ENCODE data around the gene MAP2. TPM values are rescaled to one million over a fixed set of nuclear protein-coding genes. Genes with fewer than 3 reads are reported as not detected.

MAP2 gene
- total and polyA plus RNA-seq, 10 of the 15 experiments (the other 5 are each of a cell fraction or from before 2014, with no cell fraction given), result 0.01 TPM; not detected in 9

DNA sequence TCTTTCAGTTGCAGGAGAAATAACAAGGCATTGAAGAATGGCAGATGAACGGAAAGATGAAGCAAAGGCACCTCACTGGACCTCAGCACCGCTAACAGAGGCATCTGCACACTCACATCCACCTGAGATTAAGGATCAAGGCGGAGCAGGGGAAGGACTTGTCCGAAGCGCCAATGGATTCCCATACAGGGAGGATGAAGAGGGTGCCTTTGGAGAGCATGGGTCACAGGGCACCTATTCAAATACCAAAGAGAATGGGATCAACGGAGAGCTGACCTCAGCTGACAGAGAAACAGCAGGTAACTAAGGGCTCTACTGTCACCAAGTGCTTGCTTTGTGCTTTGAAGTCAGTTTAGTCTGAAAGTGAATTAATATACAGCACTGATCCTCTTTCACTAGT lies 229.3 kb downstream of the MAP2 start (continued):
- TF ChIP-seq, protein P1, sequence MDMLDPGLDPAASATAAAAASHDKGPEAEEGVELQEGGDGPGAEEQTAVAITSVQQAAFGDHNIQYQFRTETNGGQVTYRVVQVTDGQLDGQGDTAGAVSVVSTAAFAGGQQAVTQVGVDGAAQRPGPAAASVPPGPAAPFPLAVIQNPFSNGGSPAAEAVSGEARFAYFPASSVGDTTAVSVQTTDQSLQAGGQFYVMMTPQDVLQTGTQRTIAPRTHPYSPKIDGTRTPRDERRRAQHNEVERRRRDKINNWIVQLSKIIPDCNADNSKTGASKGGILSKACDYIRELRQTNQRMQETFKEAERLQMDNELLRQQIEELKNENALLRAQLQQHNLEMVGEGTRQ (IDR thresholded peaks at IDR 0.05; ENCODE audit: borderline replicate concordance, low read depth, low read length), result no peak
- TF ChIP-seq POLR2AphosphoS5 (IDR thresholded peaks at IDR 0.05; ENCODE audit: low read length) (no peak), SMAD1 (IDR thresholded peaks at IDR 0.05; ENCODE audit: low read depth, partially characterized antibody) (no peak), PAX8 (IDR thresholded peaks at IDR 0.05) (no peak)
- TF ChIP-seq, protein P2, sequence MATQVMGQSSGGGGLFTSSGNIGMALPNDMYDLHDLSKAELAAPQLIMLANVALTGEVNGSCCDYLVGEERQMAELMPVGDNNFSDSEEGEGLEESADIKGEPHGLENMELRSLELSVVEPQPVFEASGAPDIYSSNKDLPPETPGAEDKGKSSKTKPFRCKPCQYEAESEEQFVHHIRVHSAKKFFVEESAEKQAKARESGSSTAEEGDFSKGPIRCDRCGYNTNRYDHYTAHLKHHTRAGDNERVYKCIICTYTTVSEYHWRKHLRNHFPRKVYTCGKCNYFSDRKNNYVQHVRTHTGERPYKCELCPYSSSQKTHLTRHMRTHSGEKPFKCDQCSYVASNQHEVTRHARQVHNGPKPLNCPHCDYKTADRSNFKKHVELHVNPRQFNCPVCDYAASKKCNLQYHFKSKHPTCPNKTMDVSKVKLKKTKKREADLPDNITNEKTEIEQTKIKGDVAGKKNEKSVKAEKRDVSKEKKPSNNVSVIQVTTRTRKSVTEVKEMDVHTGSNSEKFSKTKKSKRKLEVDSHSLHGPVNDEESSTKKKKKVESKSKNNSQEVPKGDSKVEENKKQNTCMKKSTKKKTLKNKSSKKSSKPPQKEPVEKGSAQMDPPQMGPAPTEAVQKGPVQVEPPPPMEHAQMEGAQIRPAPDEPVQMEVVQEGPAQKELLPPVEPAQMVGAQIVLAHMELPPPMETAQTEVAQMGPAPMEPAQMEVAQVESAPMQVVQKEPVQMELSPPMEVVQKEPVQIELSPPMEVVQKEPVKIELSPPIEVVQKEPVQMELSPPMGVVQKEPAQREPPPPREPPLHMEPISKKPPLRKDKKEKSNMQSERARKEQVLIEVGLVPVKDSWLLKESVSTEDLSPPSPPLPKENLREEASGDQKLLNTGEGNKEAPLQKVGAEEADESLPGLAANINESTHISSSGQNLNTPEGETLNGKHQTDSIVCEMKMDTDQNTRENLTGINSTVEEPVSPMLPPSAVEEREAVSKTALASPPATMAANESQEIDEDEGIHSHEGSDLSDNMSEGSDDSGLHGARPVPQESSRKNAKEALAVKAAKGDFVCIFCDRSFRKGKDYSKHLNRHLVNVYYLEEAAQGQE (IDR thresholded peaks at IDR 0.05; ENCODE audit: low read depth, low read length), result no peak

DNA sequence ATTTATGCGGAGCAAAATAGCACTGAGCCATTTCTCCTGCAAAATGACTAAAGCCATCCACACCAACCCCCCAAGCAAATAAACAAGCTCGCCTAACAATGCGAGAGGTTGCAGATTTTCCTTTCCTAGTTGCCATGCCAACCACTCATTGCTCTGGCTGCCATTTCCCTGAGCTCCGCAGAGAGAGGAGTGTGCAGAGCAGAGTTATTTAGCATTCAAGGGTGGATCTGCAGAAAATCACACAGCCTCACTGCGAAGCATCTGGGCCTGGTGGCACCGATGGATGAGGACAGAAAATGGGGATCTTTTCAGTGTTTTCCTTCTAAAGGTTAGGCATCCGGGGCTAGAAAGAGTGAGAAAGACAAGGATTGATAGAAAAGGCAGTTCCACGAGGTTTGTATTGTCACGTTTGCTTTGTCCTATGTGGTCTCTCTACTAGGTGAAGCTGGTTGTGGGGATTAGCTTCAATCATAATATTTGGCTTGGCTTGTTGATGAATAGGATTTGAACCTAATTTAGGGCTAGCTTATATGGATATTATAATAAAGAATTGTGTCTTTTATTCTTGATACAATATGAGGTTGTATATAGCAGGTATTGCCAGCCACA lies 237.5 kb downstream of the MAP2 start:
- no peak overlapping the region for H2AFZ ChIP-seq (ENCODE audit: control insufficient read depth, low read depth, low read length)
- no TSS peak for BruUV-seq (replicated peaks)
- no peak overlapping the region for H3K4me2 ChIP-seq (ENCODE audit: control insufficient read depth, insufficient read depth)
- no peaks in the 10 kb centered on the region for H3K9me3 ChIP-seq (replicated peaks; ENCODE audit: control insufficient read depth, insufficient read depth, low read length)
- in situ Hi-C loops (cut with MboI) (no loop called here), intact Hi-C loops (cut with micrococcal nuclease; ENCODE audit: unreplicated experiment) (no loop called here)
- no peak for TF ChIP-seq GATAD2B (conservative IDR thresholded peaks at IDR 0.05; ENCODE audit: low read depth)
- TF ChIP-seq SIX5 (IDR thresholded peaks at IDR 0.05; ENCODE audit: low read depth, low read length, severe bottlenecking), result no peak
- TF ChIP-seq ZNF24 (IDR thresholded peaks at IDR 0.05), result no peak
- no peak for TF ChIP-seq HDAC2 (IDR thresholded peaks at IDR 0.05)
- no peak for TF ChIP-seq CHD4 (IDR thresholded peaks at IDR 0.05)
- no peak for TF ChIP-seq IKZF1 (conservative IDR thresholded peaks at IDR 0.05)
- TF ChIP-seq SUZ12 (IDR thresholded peaks at IDR 0.05; ENCODE audit: unreplicated experiment), result no peak
- no peak for TF ChIP-seq POLR2AphosphoS5 (IDR thresholded peaks at IDR 0.05; ENCODE audit: low read length)
- 30% methylated on average over 9 of the region's 9 CpGs for WGBS (ENCODE audit: insufficient coverage, insufficient replicate concordance, low lambda C conversion rate, missing lambda C conversion rate)
- DNase-seq (ENCODE audit: low read depth, low spot score), result no peak
- no peaks in the 10 kb centered on the region for H3K27me3 ChIP-seq (replicated peaks in 1 of 2; ENCODE audit: control insufficient read depth in 2 of 2, insufficient read depth in 2 of 2, low read length in 1 of 2)
- ATAC-seq, result no peak
- ChIA-PET SMC1A (ENCODE audit: uncharacterized antibody, unreplicated experiment) (no interaction called here), POLR2A (interaction anchor here (0.7 kb wide), 1 partner anchor 723 kb away, joined by 3 read pairs; no protein-coding TSS in a partner anchor), RAD21 (ENCODE audit: unreplicated experiment) (no interaction called here), CTCF (interaction anchor here (0.6 kb wide), 1 partner anchor 17 kb away, joined by 3 read pairs; no protein-coding TSS in a partner anchor)
- no peak overlapping the region for H3K4me3 ChIP-seq
- H3K9ac ChIP-seq (ENCODE audit: control insufficient read depth, insufficient read depth, low read length), result no peak overlapping the region
- no peaks in the 10 kb centered on the region for H3K36me3 ChIP-seq (ENCODE audit: control insufficient read depth in 2 of 2, insufficient read depth in 2 of 2, low read length in 1 of 2)
- no peaks in the 10 kb centered on the region for H3K4me1 ChIP-seq (ENCODE audit: control insufficient read depth, insufficient read depth, low read length)
- no peaks in the 10 kb centered on the region for H3K79me2 ChIP-seq (ENCODE audit: control insufficient read depth, insufficient read depth, low read length)
- FAIRE-seq, result no peak
- H3K27ac ChIP-seq (ENCODE audit: control insufficient read depth, insufficient read depth), result no peak overlapping the region
- H4K20me1 ChIP-seq (ENCODE audit: control insufficient read depth, insufficient read depth), result no peaks in the 10 kb centered on the region

All from GM12878 (cell line).